CD4-positive, alpha-beta T cell treated with Interleukin-12 subunit alpha and Interleukin-12 subunit beta, for 1 hour (primary cell): ENCODE data around the gene CCDC174.

Experiments
- DNase-seq: peaks from one replicate; pipeline ENCODE4 v3.0.0-alpha.2; 2020

Gene CCDC174

DNA sequence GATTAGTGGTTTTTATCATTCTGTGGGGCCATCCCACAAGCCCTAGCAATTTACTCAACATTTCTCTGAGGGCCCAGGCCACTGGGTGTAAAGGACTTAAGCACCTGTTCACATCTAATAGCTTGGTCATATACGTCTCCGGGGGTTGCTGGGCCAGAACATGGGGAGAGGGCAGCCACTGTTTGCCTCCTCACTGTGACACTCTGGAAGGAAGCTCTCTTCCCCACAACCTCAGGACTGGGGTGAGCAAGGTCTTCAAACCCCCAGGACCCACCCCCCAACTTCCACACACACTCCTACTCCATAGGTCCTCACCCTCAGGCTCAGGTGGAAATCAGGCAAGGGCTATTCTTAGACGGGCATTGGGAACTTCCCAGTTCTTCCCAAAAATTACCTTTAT is 52.2 kb downstream of the CCDC174 start:
- no peak for DNase-seq

DNA sequence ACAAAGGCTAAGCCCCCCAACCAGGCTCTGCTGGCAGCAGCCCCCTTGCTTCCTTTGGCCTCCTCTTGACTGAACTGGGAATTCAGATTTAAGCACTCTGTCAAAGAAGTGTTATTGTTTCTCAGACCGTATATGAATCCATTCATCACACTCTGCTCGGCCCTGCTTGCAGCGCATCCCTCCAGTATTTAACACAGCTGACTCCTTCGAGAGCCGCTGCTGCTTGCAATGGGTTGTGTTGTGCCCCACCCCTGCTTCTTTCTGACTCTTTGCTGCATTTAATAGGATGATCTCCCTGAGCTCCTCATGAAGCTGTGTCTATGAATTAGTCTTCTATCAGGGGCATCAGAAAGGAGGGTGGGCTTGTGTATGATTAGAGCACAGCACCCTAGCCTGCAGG is 54.5 kb downstream of the CCDC174 start:
- DNase-seq: no peak

GRCh38 chr3:14716591-14716990 is 65.0 kb downstream of the CCDC174 start:
- DNase-seq: no peak

- DNase-seq: no peak
These were observed 65.7 kb downstream of the CCDC174 start for GRCh38 chr3:14717307-14717706.

DNA sequence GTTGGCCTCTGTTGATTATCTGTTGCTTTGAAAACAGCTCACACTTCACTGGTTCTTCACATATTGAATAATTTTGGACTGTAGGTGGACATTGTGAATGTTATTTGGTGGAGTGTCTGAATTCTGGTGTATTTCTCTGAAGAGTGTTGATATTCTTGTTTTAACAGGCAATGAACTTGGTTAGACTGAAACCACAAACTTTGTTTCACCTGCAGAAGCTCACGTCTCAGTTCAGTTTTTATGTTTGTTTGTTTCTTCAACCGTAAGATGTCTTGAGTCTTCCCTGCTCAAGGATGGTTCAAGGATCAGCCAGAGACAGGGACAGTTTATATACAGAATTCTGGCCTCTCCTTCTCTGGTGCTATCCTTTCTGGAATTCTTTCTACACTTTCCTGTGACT is 67.0 kb downstream of the CCDC174 start:
- no peak for DNase-seq

DNA sequence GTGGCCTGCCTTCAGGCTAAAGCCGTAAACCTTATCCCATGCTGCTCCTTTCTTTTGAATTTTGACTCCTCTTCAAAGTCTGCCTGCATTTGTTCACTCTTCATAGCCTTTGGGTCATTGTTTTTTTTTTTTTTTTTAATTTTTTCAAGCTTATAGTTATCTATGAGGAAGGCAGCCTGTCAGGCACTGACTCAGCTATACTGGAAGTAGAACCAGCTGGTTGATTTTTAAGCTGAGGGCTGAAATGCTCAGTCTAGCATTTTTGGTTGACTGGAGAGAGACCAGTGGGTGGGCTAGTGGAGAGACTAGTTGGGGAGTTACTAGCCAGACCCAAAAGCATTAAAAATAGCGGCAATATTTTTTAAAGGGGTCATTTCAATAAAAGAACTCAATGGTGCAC is 67.4 kb downstream of the CCDC174 start:
- no peak for DNase-seq

DNA sequence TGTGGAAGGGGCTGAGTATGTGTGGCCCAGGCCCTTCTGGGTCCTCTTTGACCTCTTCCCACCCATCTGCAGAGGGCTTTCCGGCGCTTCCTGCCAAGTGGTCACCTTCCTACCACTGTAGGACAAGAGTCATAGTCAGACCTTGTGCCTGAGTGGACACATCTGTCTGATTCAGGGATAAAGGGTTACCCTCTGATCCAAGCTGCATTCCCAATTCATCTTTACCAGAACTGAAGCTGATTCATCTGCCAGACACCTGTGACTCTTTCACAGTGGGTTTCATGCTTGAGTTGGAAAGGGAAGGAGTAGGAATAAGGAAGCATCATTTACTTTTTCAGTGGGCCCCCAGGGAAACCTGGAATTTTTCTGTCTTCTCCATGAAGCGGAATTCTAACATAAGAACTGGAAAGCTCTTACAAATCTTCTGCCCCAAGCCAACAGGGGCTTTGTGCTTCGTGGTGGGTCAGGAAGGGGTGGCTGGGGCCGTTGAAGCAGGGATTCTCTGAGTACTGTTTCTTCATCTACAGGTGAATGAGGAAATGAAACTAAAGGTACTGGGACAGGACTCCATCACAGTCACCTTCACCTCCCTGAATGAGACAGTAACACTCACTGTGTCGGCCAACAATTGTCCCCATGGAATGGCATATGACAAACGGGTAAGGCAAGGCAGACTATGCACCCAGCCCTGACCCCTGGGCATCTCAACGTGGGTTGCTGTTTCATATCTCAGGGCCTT is 69.7 kb downstream of the CCDC174 start:
- DNase-seq: no peak
